HepG2 (cell line): ENCODE measurements around the gene GAD1.

ENCODE experiments used
- CC2D1A ChIP-seq: sonication (generic); formaldehyde crosslinking; IDR thresholded peaks from 2 replicates; pipeline ENCODE4 v1.8.1; 2023; ENCODE audit warnings: mild to moderate bottlenecking, missing genetic modification reagents
- CEBPB ChIP-seq: IDR thresholded peaks from 2 replicates; pipeline ENCODE4 v1.6.1; 2011; ENCODE audit warnings: low read depth, low read length, improper control_type of control experiment, borderline replicate concordance
- CHD2 ChIP-seq: IDR thresholded peaks from 2 replicates; pipeline ENCODE4 v1.6.1; 2011; ENCODE audit warnings: low read depth, low read length, improper control_type of control experiment
- E2F1 ChIP-seq: sonication (generic); formaldehyde crosslinking; IDR thresholded peaks from 2 replicates; pipeline ENCODE4 v1.5.0; 2020; ENCODE audit warnings: missing genetic modification reagents
- GLI4 ChIP-seq: sonication (generic); formaldehyde crosslinking; IDR thresholded peaks from 2 replicates; pipeline ENCODE4 v1.5.1; 2020; ENCODE audit warnings: missing genetic modification reagents, mild to moderate bottlenecking, moderate library complexity, borderline replicate concordance
- HMGXB4 ChIP-seq, 2 experiments: sonication (generic) in 1 of 2; formaldehyde crosslinking in 1 of 2; IDR thresholded peaks; 2 replicates each; pipeline versions ENCODE4 v1.4.0 to v1.6.1; 2018 to 2020; ENCODE audit warnings: missing genetic modification reagents in 2 of 2, borderline replicate concordance in 1 of 2, low read depth in 1 of 2, mild to moderate bottlenecking in 1 of 2, missing biosample characterization in 1 of 2
- POLR2A ChIP-seq, 2 experiments: IDR thresholded peaks; 2 replicates each; pipeline ENCODE4 v1.6.1; 2011; ENCODE audit warnings: low read depth in 2 of 2, low read length in 2 of 2, mild to moderate bottlenecking in 1 of 2, moderate library complexity in 1 of 2; ENCODE audit not compliant: insufficient read depth in 1 of 2
- THRA ChIP-seq: sonication (generic); formaldehyde crosslinking; IDR thresholded peaks from 2 replicates; pipeline ENCODE4 v1.4.0; 2020; ENCODE audit warnings: missing genetic modification reagents, borderline replicate concordance
- ZNF512 ChIP-seq: sonication (generic); formaldehyde crosslinking; IDR thresholded peaks from 2 replicates; pipeline ENCODE4 v1.4.0; 2020; ENCODE audit warnings: mild to moderate bottlenecking, missing genetic modification reagents
- ZSCAN22 ChIP-seq: sonication (generic); formaldehyde crosslinking; IDR thresholded peaks from 2 replicates; pipeline ENCODE4 v1.4.0; 2020; ENCODE audit warnings: mild to moderate bottlenecking, missing genetic modification reagents

GRCh38 chr2:170895023-170895757 lies 78.5 kb downstream of the GAD1 start:
- TF ChIP-seq CC2D1A (CRISPR knock-in tag) (no peak), POLR2A (IDR thresholded peaks at IDR 0.05; ENCODE audit: insufficient read depth in 1 of 2, low read depth in 2 of 2, low read length in 2 of 2) (no peak), E2F1 (CRISPR knock-in tag) (no peak), ZNF512 (no peak), THRA (no peak), GLI4 (CRISPR knock-in tag) (no peak), HMGXB4 (CRISPR knock-in tag; IDR thresholded peaks at IDR 0.05; ENCODE audit: borderline replicate concordance in 1 of 2, low read depth in 1 of 2) (no peak), CEBPB (no peak), CHD2 (no peak), ZSCAN22 (CRISPR knock-in tag) (no peak)
